ENCODE results near the gene PSEN2.

PSEN2 gene

DNA sequence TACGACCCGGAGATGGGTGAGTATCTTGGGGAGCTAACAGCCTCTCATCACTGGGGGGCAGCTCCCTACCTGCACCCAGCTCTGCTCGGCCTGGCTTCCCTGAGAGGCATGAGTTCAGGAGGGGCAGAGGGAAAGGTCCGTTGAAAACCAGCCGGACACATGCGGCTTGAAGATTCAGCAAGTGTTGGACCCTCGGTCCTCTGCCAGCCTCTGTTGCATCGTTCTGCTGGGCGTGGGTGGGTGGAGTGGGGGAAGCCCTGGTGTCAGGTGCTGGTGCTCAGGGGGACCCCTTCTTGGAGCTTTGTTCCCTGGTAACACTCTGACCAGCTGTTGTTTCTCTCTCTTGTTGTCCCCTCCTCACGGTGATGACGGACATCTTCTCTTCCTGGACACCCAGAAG lies 20.9 kb downstream of the PSEN2 start:
- no peak overlapping the region for H3K4me3 ChIP-seq (ENCODE audit: low read depth, low read length)
- DNase-seq (ENCODE audit: low read depth, low spot score), result no peak
- no peak for TF ChIP-seq CTCF (IDR thresholded peaks at IDR 0.05; ENCODE audit: low read depth, low read length)
- in situ Hi-C loops (cut with HindIII; ENCODE audit: low sequenced_read_pairs), result no loop called here

DNA sequence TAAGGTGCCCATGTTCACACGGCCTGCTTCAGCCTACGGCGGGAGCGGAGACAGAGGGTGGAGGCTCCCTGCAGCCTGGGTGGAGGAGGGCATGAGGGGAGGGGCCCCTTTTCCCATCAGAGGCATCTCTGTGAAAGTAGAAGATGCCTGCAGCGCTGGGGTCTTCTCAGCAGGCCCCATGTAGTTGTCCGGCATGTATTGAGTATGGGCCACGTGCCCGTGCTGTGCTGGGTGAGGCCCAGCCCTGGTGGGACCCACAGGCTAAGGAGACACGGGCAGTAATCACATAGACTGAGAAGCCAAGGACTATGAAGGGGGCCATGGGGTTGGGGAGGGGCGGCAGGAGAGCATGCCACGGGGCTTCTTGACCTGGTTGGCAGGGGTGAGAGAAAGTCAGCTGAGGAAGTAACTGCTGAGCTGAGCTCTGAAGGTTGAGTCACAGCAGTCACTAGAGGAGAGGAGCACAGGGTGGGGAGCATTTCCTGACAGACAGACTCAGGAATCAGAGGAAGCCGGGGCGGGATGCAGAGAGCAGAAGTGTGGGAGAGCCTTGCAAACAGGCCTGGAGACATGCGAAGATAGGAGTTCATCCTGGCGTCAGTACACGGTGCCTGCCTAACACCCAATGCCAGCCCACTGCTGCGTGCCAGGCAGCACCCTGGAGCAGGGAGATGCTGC lies 21.6 kb downstream of the PSEN2 start:
- no peak overlapping the region for H3K4me3 ChIP-seq (ENCODE audit: low read depth, low read length)
- in situ Hi-C loops (cut with HindIII; ENCODE audit: low sequenced_read_pairs), result no loop called here
- no peak for DNase-seq (ENCODE audit: low read depth, low spot score)
- no peak for TF ChIP-seq CTCF (IDR thresholded peaks at IDR 0.05; ENCODE audit: low read depth, low read length)

DNA sequence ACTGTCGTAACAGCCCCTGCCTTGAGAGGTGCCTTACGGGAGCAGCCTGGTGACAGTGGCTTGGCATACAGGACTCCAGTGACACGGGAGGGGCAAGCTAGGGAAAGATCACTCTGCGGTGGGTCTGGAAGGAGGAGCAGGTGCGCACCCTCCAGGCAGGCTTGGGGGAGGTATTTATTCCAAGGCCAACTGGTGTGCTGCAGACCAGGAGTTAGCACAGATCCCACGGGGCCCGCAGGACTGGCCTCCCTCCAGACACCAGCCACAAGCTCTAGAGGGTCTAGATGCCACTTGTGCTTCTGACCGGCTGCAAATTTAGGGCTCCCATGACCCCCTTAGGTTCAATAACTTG lies 22.1 kb downstream of the PSEN2 start:
- H3K4me3 ChIP-seq (ENCODE audit: low read depth, low read length), result no peak overlapping the region
- no peak for DNase-seq (ENCODE audit: low read depth, low spot score)
- in situ Hi-C loops (cut with HindIII; ENCODE audit: low sequenced_read_pairs), result no loop called here
- no peak for TF ChIP-seq CTCF (IDR thresholded peaks at IDR 0.05; ENCODE audit: low read depth, low read length)

DNA sequence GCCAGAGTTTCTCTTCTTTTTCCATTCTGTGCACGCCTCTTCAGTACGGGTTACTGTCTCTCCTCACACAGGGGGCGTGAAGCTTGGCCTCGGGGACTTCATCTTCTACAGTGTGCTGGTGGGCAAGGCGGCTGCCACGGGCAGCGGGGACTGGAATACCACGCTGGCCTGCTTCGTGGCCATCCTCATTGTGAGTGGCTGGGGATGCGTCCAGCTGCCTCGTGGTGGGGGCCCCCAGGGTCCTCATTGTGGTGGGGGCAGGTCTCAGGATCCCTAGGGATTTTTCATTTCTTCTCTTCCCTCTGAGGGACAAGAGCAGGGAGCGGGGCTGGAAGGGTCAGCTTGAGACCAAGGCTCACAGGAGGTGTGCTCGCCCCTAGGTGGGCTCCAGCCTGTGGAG lies 23.5 kb downstream of the PSEN2 start:
- no peak overlapping the region for H3K4me3 ChIP-seq (ENCODE audit: low read depth, low read length)
- DNase-seq (ENCODE audit: low read depth, low spot score), result no peak
- no peak for TF ChIP-seq CTCF (IDR thresholded peaks at IDR 0.05; ENCODE audit: low read depth, low read length)
- in situ Hi-C loops (cut with HindIII; ENCODE audit: low sequenced_read_pairs), result no loop called here

- no peak for DNase-seq (ENCODE audit: low read depth, low spot score)
- in situ Hi-C loops (cut with HindIII; ENCODE audit: low sequenced_read_pairs), result no loop called here
- no peak for TF ChIP-seq CTCF (IDR thresholded peaks at IDR 0.05; ENCODE audit: low read depth, low read length)
- no peak overlapping the region for H3K4me3 ChIP-seq (ENCODE audit: low read depth, low read length)
Measured at GRCh38 chr1:226894826-226895225, 24.4 kb downstream of the PSEN2 start.

DNA sequence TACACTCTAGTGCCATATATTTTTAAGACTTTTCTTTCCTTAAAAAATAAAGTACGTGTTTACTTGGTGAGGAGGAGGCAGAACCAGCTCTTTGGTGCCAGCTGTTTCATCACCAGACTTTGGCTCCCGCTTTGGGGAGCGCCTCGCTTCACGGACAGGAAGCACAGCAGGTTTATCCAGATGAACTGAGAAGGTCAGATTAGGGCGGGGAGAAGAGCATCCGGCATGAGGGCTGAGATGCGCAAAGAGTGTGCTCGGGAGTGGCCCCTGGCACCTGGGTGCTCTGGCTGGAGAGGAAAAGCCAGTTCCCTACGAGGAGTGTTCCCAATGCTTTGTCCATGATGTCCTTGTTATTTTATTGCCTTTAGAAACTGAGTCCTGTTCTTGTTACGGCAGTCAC lies 25.2 kb downstream of the PSEN2 start:
- in situ Hi-C loops (cut with HindIII; ENCODE audit: low sequenced_read_pairs), result no loop called here

More for the DNA sequence above, 25.2 kb downstream of the PSEN2 start:
- H3K4me3 ChIP-seq (ENCODE audit: low read depth, low read length), result no peak overlapping the region
- no peak for DNase-seq (ENCODE audit: low read depth, low spot score)
- no peak for TF ChIP-seq CTCF (IDR thresholded peaks at IDR 0.05; ENCODE audit: low read depth, low read length)

Measured in astrocyte of the spinal cord (primary cell).